SU-DHL-6 (cell line): ENCODE results near the gene PELI1.

Experiments used
- CTCF ChIP-seq: fragments of 200-600 bp; sonication (generic); IDR thresholded peaks from one replicate; pipeline ENCODE4 v1.5.1; 2017; ENCODE audit warnings: antibody characterized with exemption, mild to moderate bottlenecking, low read length, moderate library complexity; ENCODE audit not compliant: insufficient read depth, poor library complexity, severe bottlenecking
- EZH2phosphoT487 ChIP-seq: fragments of 200-600 bp; sonication (generic), shearing (Covaris generic); conservative IDR thresholded peaks from 2 replicates; pipeline ENCODE4 v1.6.1; 2018; ENCODE audit warnings: mild to moderate bottlenecking, antibody characterized with exemption, low read length, moderate library complexity, mixed read lengths

- TF ChIP-seq CTCF, result no peak
- TF ChIP-seq EZH2phosphoT487, result no peak
Observed at GRCh38 chr2:64128406-64128805, 15.8 kb downstream of the PELI1 start.
